ENCODE measurements around the gene TRIM17.

DNA sequence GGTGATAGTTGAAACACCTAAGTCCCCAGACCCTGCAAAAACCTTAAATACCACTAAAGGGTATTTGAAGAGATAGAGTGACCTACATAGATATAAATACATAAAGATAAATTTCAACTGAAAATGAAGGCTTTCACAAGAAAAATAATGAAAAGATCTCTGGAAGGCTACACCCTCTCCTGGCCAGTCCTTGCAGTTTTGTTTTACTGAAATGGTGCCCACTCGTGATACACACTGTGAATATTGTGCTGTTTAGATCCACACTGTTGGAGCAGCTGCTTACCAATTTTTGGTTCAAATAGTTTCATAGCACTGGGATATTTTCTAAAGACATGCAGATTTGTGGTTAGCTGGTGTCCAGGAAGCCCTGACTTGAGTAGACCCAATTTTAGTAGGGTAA lies 39.1 kb upstream of the TRIM17 start:
- TF ChIP-seq RAD21 (conservative IDR thresholded peaks at IDR 0.05) = peak; percentile 55
- TF ChIP-seq, protein P1, sequence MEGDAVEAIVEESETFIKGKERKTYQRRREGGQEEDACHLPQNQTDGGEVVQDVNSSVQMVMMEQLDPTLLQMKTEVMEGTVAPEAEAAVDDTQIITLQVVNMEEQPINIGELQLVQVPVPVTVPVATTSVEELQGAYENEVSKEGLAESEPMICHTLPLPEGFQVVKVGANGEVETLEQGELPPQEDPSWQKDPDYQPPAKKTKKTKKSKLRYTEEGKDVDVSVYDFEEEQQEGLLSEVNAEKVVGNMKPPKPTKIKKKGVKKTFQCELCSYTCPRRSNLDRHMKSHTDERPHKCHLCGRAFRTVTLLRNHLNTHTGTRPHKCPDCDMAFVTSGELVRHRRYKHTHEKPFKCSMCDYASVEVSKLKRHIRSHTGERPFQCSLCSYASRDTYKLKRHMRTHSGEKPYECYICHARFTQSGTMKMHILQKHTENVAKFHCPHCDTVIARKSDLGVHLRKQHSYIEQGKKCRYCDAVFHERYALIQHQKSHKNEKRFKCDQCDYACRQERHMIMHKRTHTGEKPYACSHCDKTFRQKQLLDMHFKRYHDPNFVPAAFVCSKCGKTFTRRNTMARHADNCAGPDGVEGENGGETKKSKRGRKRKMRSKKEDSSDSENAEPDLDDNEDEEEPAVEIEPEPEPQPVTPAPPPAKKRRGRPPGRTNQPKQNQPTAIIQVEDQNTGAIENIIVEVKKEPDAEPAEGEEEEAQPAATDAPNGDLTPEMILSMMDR (IDR thresholded peaks at IDR 0.05; ENCODE audit: poor library complexity, severe bottlenecking) = peak; percentile 62
- no peak for TF ChIP-seq POLR2AphosphoS5 (IDR thresholded peaks at IDR 0.05)
